ENCODE data around the gene IL5RA. TPM values are rescaled to one million over a fixed set of nuclear protein-coding genes. Genes with fewer than 3 reads are reported as not detected.
A peak's percentile ranks its signal among the peaks of the same experiment; 100 is the strongest.

IL5RA gene
- total and polyA plus RNA-seq, 9 of the 15 experiments (the other 6 are each of a cell fraction or from before 2014, with no cell fraction given) = 0.07 to 0.28 (median 0.14) TPM; not detected in 4

DNA sequence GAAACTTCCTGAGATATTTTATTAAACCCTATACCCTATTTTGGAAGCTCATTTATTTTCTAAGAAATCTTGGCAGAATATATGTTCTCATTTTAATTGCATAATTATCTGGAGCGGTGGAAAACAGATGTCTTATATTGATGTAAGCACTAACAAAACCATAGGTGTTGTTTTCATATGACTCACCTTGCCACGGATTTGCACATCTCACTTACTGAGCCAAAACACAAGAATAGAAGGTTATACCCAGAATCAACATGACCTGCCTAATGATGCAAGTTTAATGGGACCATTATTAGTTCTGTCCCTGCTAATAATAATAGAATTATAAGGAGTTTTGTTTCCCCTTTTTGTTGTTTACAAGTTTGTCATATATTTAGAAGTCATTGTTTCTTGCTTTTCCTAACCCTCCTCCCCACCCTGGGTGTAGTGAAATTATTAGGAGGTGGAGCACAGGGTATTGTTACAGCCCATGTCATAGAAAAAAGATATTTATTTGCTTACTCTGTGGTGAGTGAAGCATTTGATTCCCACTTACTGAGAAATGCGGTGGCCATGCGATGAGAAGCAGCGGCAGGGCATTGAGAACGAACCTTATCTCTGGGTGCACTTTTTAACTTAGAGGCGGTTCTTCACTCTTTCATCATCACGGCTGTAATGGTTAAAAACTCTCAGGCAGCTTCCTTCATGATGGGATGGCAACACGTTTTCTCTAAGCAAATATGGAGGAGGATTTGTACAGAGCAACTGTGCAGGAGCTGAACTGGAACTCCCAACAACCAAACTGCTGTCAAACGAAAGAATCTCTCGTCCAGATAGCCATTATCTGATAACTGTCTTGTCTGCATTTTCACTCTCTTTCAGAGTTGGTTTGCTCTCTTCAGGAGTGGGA is 521 bp downstream of the IL5RA start (continued):
- TF ChIP-seq ZNF584 (CRISPR knock-in tag; IDR thresholded peaks at IDR 0.05; ENCODE audit: low read depth) (no peak), EZH2 (IDR thresholded peaks at IDR 0.05; ENCODE audit: borderline replicate concordance, low read depth, low read length) (no peak), RB1 (IDR thresholded peaks at IDR 0.05; ENCODE audit: low read depth) (no peak), ZC3H8 (IDR thresholded peaks at IDR 0.05) (no peak), ZSCAN32 (CRISPR knock-in tag; IDR thresholded peaks at IDR 0.05) (no peak), HEY1 (CRISPR knock-in tag; IDR thresholded peaks at IDR 0.05; ENCODE audit: borderline replicate concordance) (no peak), ERF (CRISPR knock-in tag; IDR thresholded peaks at IDR 0.05) (no peak), STAG1 (CRISPR knock-in tag; IDR thresholded peaks at IDR 0.05; ENCODE audit: borderline replicate concordance) (no peak), MED1 (CRISPR knock-in tag; IDR thresholded peaks at IDR 0.05; ENCODE audit: borderline replicate concordance) (no peak), PYGO2 (tag; IDR thresholded peaks at IDR 0.05) (0 out of 2 replicates have a peak, but pooled peaks have one; percentile 41), EGR1 (conservative IDR thresholded peaks at IDR 0.05) (no peak), MTF1 (CRISPR knock-in tag; IDR thresholded peaks at IDR 0.05; ENCODE audit: borderline replicate concordance) (no peak), PHB (CRISPR knock-in tag; IDR thresholded peaks at IDR 0.05) (no peak), HMG20A (CRISPR knock-in tag; conservative IDR thresholded peaks at IDR 0.05) (no peak), ZFP30 (CRISPR knock-in tag; IDR thresholded peaks at IDR 0.05; ENCODE audit: borderline replicate concordance) (no peak), E2F8 (IDR thresholded peaks at IDR 0.05; ENCODE audit: low read depth, partially characterized antibody) (no peak), SUPT5H (IDR thresholded peaks at IDR 0.05) (no peak), E2F3 (CRISPR knock-in tag; IDR thresholded peaks at IDR 0.05) (no peak), ZC3H11A (IDR thresholded peaks at IDR 0.05; ENCODE audit: low read depth, low read length) (no peak), ZFP36 (IDR thresholded peaks at IDR 0.05; ENCODE audit: low read depth, low read length, partially characterized antibody) (no peak), TEAD1 (CRISPR knock-in tag; IDR thresholded peaks at IDR 0.05) (no peak), ETV1 (tag; conservative IDR thresholded peaks at IDR 0.05; ENCODE audit: low read depth) (no peak), MCM7 (IDR thresholded peaks at IDR 0.05) (no peak), CEBPB (tag; IDR thresholded peaks at IDR 0.05) (peak; percentile 76; the same call in 1 of the 2 replicates), RCOR1 (IDR thresholded peaks at IDR 0.05; ENCODE audit: borderline replicate concordance in 1 of 2, low read depth in 2 of 2, low read length in 2 of 2) (0 out of 4 replicates have a peak, but pooled peaks of 1 of the 2 experiments have one; percentile 23)
- TF ChIP-seq, protein P1, sequence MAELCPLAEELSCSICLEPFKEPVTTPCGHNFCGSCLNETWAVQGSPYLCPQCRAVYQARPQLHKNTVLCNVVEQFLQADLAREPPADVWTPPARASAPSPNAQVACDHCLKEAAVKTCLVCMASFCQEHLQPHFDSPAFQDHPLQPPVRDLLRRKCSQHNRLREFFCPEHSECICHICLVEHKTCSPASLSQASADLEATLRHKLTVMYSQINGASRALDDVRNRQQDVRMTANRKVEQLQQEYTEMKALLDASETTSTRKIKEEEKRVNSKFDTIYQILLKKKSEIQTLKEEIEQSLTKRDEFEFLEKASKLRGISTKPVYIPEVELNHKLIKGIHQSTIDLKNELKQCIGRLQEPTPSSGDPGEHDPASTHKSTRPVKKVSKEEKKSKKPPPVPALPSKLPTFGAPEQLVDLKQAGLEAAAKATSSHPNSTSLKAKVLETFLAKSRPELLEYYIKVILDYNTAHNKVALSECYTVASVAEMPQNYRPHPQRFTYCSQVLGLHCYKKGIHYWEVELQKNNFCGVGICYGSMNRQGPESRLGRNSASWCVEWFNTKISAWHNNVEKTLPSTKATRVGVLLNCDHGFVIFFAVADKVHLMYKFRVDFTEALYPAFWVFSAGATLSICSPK (IDR thresholded peaks at IDR 0.05; ENCODE audit: borderline replicate concordance) = no peak

Data from K562 (cell line).